Calu3 (cell line): ENCODE results near the gene HSPA2. TPM values are rescaled to one million over a fixed set of nuclear protein-coding genes. Genes with fewer than 3 reads are reported as not detected.
"Not testable (repeated sequence)": the region's sequence is repeated elsewhere in the genome, so short reads cannot be mapped to it uniquely, and the experiment has no call there.

Experiments
- BruUV-seq: library from RNA; stranded (reverse); fragments of 400-500 nt; replicated peaks from 2 replicates; lab custom pipeline; 2021; lab: Mats Ljungman, UMichigan
- CTCF ChIA-PET: fragments of 300-600 bp; sonication (Branson Sonifier 250); formaldehyde crosslinking; loops from one replicate; lab custom pipeline; 2022; ENCODE audit warnings: antibody characterized with exemption; lab: Charles Lee
- DNase-seq: peaks from one replicate; pipeline ENCODE4 v3.0.0; 2022
- H3K27ac Mint-ChIP-seq: one replicate; pipeline ENCODE4 v1.8.0; 2022; ENCODE audit warnings: mixed read lengths; ENCODE audit not compliant: unreplicated experiment
- H3K27me3 Mint-ChIP-seq: one replicate; pipeline ENCODE4 v1.8.0; 2022; ENCODE audit warnings: mixed read lengths; ENCODE audit not compliant: unreplicated experiment
- H3K36me3 Mint-ChIP-seq: one replicate; pipeline ENCODE4 v1.8.0; 2022; ENCODE audit warnings: mild to moderate bottlenecking, moderate library complexity, mixed read lengths; ENCODE audit not compliant: insufficient read depth, unreplicated experiment
- H3K4me1 Mint-ChIP-seq: one replicate; pipeline ENCODE4 v1.8.0; 2022; ENCODE audit warnings: mild to moderate bottlenecking, low read depth, mixed read lengths; ENCODE audit not compliant: unreplicated experiment
- H3K4me3 Mint-ChIP-seq: one replicate; pipeline ENCODE4 v1.8.0; 2022; ENCODE audit warnings: mild to moderate bottlenecking, low read depth, moderate library complexity, mixed read lengths; ENCODE audit not compliant: unreplicated experiment
- H3K9me3 Mint-ChIP-seq: one replicate; pipeline ENCODE4 v1.8.0; 2022; ENCODE audit warnings: low read depth, mixed read lengths; ENCODE audit not compliant: unreplicated experiment
- CTCF ChIP-seq: fragments of 200-600 bp; IDR thresholded peaks from one replicate; pipeline ENCODE4 v1.8.0; 2022; ENCODE audit warnings: antibody characterized with exemption; ENCODE audit not compliant: unreplicated experiment
- intact Hi-C: fragments of 100-400 bp; cut with micrococcal nuclease; formaldehyde crosslinking; loops from one replicate; pipeline ENCODE4 v1.10.0; 2022; ENCODE audit not compliant: unreplicated experiment
- total RNA-seq: library from RNA; stranded (reverse); gene quantifications from 2 replicates; pipeline ENCODE4 v1.2.3, GENCODE V29; 2022

The HSPA2 gene
- total RNA-seq, 1 experiment from 2014 or later, result 3.6 TPM

GRCh38 chr14:64510825-64511671, 29.5 kb upstream of the HSPA2 start:
- intact Hi-C loops, result no loop called here
- peak; percentile 60 for TF ChIP-seq CTCF
- H3K27ac Mint-ChIP-seq, result no peak overlapping the region
- no peaks in the 10 kb centered on the region for H3K27me3 Mint-ChIP-seq
- no peaks in the 10 kb centered on the region for H3K9me3 Mint-ChIP-seq
- DNase-seq, result peak; percentile 73
- H3K4me3 Mint-ChIP-seq, result no peak overlapping the region
- CTCF ChIA-PET, result interaction anchor here (0.6 to 1.0 kb wide), 4 partner anchors 21 to 167 kb away, joined by 3 to 8 read pairs (median 4); no protein-coding TSS in a partner anchor
- peaks cover 39% of the 10 kb centered on the region for H3K4me1 Mint-ChIP-seq
- BruUV-seq, result no TSS peak
- peaks cover 14% of the 10 kb centered on the region for H3K36me3 Mint-ChIP-seq

- no TSS peak for BruUV-seq
- H3K27me3 Mint-ChIP-seq, result no peaks in the 10 kb centered on the region
- CTCF ChIA-PET, result no interaction called here
- no peak for TF ChIP-seq CTCF
- H3K36me3 Mint-ChIP-seq, result no peaks in the 10 kb centered on the region
- DNase-seq, result no peak
- H3K27ac Mint-ChIP-seq, result no peak overlapping the region
- no peaks in the 10 kb centered on the region for H3K9me3 Mint-ChIP-seq
- H3K4me1 Mint-ChIP-seq, result peaks cover 25% of the 10 kb centered on the region
- no peak overlapping the region for H3K4me3 Mint-ChIP-seq
- intact Hi-C loops, result no loop called here
Observed at GRCh38 chr14:64513271-64513670, 27.3 kb upstream of the HSPA2 start.

GRCh38 chr14:64515053-64515452, 25.5 kb upstream of the HSPA2 start:
- Mint-ChIP-seq H3K27me3 (no peaks in the 10 kb centered on the region), H3K4me1 (peaks cover 10% of the 10 kb centered on the region), H3K9me3 (no peaks in the 10 kb centered on the region), H3K36me3 (no peaks in the 10 kb centered on the region), H3K4me3 (no peak overlapping the region), H3K27ac (no peak overlapping the region)
- no peak for TF ChIP-seq CTCF
- intact Hi-C loops, result no loop called here
- BruUV-seq, result no TSS peak
- CTCF ChIA-PET, result interaction anchor here (0.7 kb wide), 2 partner anchors 394 to 472 kb away, joined by 3 to 6 read pairs; partner anchors contain the start of gene FNTB
- no peak for DNase-seq

- H3K36me3 Mint-ChIP-seq, result no peaks in the 10 kb centered on the region
- no TSS peak for BruUV-seq
- TF ChIP-seq CTCF, result no peak
- intact Hi-C loops, result no loop called here
- H3K4me1 Mint-ChIP-seq, result no peaks in the 10 kb centered on the region
- H3K27ac Mint-ChIP-seq, result no peak overlapping the region
- no peaks in the 10 kb centered on the region for H3K9me3 Mint-ChIP-seq
- no peaks in the 10 kb centered on the region for H3K27me3 Mint-ChIP-seq
- no peak overlapping the region for H3K4me3 Mint-ChIP-seq
- CTCF ChIA-PET, result no interaction called here
- DNase-seq, result no peak
Observed at GRCh38 chr14:64516969-64517368, 23.6 kb upstream of the HSPA2 start.

- H3K4me1 Mint-ChIP-seq, H3K27ac Mint-ChIP-seq, H3K4me3 Mint-ChIP-seq, H3K36me3 Mint-ChIP-seq, DNase-seq, intact Hi-C loops, H3K9me3 Mint-ChIP-seq, H3K27me3 Mint-ChIP-seq, BruUV-seq: not testable (repeated sequence)
- CTCF ChIA-PET, result interaction anchor here (1.4 kb wide), 1 partner anchor 8 kb away, joined by 3 read pairs; no protein-coding TSS in a partner anchor
Observed at GRCh38 chr14:64517667-64518066, 22.9 kb upstream of the HSPA2 start.
